Measurements from ENCODE around the gene PRKCZ. TPM values are rescaled to one million over a fixed set of nuclear protein-coding genes. Genes with fewer than 3 reads are reported as not detected.

PRKCZ gene
- total and polyA plus RNA-seq, 9 of the 15 experiments (the other 6 are each of a cell fraction or from before 2014, with no cell fraction given): 0.07 to 3.1 (median 1.3) TPM

DNA sequence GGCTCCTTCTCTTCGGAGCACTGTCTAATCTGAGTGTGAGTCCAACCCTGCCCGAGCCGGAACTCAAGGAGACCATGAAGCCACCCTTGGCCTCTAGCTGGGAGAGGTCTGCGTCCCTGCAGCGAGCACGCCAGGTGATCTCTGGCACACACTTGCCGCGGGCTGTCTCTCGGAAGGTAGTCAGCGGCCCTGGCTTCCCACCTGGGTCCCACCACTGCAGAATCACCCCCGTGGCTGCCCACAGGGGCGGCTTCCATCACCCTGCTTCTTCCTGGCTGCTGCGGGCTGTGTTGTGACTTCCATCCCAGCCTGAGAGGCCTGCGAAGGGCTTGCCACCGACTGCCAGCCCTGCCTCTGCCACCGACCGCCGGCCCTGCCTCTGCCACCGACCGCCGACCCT, 127.3 kb downstream of the PRKCZ start:
- in situ Hi-C loops (cut with MboI) (loop anchor here (25.0 kb wide), 1 partner anchor 360 kb away; the partner anchor contains the start of genes HES5 and PANK4), intact Hi-C loops (cut with micrococcal nuclease) (no loop called here)
- Histone ChIP-seq H3K9me1 (ENCODE audit: control insufficient read depth, insufficient read depth, low read length) (peaks cover 9% of the 10 kb centered on the region), H3K4me1 (replicated peaks in 1 of 2; ENCODE audit: control insufficient read depth in 2 of 2, insufficient read depth in 2 of 2, low read length in 2 of 2) (peaks cover 39 to 95% of the 10 kb centered on the region in 2 experiments), H3K9me3 (replicated peaks; ENCODE audit: control insufficient read depth, insufficient read depth, low read depth, low read length) (no peaks in the 10 kb centered on the region), H3K27ac (ENCODE audit: extremely low read depth, low read depth, low read length) (no peak overlapping the region), H3K79me2 (ENCODE audit: control insufficient read depth, insufficient read depth, low read length) (peaks cover 3% of the 10 kb centered on the region; the same call in 1 of the 3 replicates), H3K9ac (ENCODE audit: insufficient read depth in 1 of 2, low read depth in 2 of 2, low read length in 2 of 2) (no peak overlapping the region; a peak in 2 of 4 replicates), H4K20me1 (replicated peaks; ENCODE audit: control insufficient read depth, insufficient read depth, low read length) (no peaks in the 10 kb centered on the region; the same call in 1 of the 2 replicates), H3K27me3 (ENCODE audit: control insufficient read depth in 2 of 2, insufficient read depth in 2 of 2, low read length in 2 of 2) (peaks cover 11 to 17% of the 10 kb centered on the region in 2 experiments; a peak in 4 of 5 replicates), H3K4me2 (ENCODE audit: insufficient read depth, low read length) (no peak overlapping the region), H2AFZ (ENCODE audit: low read depth, low read length) (no peak overlapping the region), H3K36me3 (ENCODE audit: control insufficient read depth, insufficient read depth, low read length) (no peaks in the 10 kb centered on the region), H3K4me3 (no peak overlapping the region)
- ChIA-PET CTCF (ENCODE audit: low intra/inter-chr PET ratio) (no interaction called here), POLR2A (no interaction called here)
- TF ChIP-seq, protein P1, sequence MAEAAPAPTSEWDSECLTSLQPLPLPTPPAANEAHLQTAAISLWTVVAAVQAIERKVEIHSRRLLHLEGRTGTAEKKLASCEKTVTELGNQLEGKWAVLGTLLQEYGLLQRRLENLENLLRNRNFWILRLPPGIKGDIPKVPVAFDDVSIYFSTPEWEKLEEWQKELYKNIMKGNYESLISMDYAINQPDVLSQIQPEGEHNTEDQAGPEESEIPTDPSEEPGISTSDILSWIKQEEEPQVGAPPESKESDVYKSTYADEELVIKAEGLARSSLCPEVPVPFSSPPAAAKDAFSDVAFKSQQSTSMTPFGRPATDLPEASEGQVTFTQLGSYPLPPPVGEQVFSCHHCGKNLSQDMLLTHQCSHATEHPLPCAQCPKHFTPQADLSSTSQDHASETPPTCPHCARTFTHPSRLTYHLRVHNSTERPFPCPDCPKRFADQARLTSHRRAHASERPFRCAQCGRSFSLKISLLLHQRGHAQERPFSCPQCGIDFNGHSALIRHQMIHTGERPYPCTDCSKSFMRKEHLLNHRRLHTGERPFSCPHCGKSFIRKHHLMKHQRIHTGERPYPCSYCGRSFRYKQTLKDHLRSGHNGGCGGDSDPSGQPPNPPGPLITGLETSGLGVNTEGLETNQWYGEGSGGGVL (CRISPR knock-in tag; IDR thresholded peaks at IDR 0.05): no peak
- TF ChIP-seq POLR2G (IDR thresholded peaks at IDR 0.05; ENCODE audit: low read depth, low read length): peak; percentile 23; the same call in 1 of the 2 replicates
- DNase-seq (ENCODE audit: extremely low read depth in 1 of 4, low spot score in 3 of 4) (no peak), FAIRE-seq (no peak), ATAC-seq (no peak)
- WGBS (ENCODE audit: insufficient coverage, low coverage, missing lambda C conversion rate): 88% methylated on average over 19 of the region's 21 CpGs
- BruUV-seq (replicated peaks): no TSS peak
